A549 (cell line): ENCODE data around the gene PLCB1. TPM values are rescaled to one million over a fixed set of nuclear protein-coding genes. Genes with fewer than 3 reads are reported as not detected.
A peak's percentile ranks its signal among the peaks of the same experiment; 100 is the strongest.

Experiments used
- ATAC-seq, 2 experiments: fragments of 200-7000 bp in 1 of 2; fragments of >200 bp in 1 of 2; cut with Nextera tagmentation in 1 of 2; cut with Tn5 transposase in 1 of 2; 3 replicates each; pipeline versions ENCODE4 v1.8.0 to v1.9.1; 2018 to 2020; ENCODE audit warnings: mild to moderate bottlenecking in 1 of 2, moderate library complexity in 1 of 2
- CTCF ChIA-PET: fragments of 300-600 bp; sonication (Branson Sonifier 250); formaldehyde crosslinking; extraction: SDS; loops from one replicate; lab custom pipeline; 2021; ENCODE audit warnings: antibody characterized with exemption, inconsistent platforms; lab: Yijun Ruan, JAX
- POLR2A ChIA-PET: fragments of 350-600 bp; formaldehyde crosslinking; extraction: SDS; loops from one replicate; lab custom pipeline; 2021; ENCODE audit warnings: antibody characterized with exemption, inconsistent platforms; lab: Yijun Ruan, JAX
- DNase-seq, 2 experiments: peaks; one replicate each; pipeline versions ENCODE4 v3.0.0 to v3.0.0-alpha.2; 2011 to 2016; ENCODE audit warnings: low read depth in 1 of 2, low spot score in 1 of 2
- FAIRE-seq: peaks from 2 replicates; lab custom pipeline; 2011; peaks lifted over from hg19 to GRCh38; lab: Jason Lieb, UNC
- H3K27ac ChIP-seq, 2 experiments: fragments of >200 bp; sonication (Bioruptor Twin); formaldehyde crosslinking; 3 replicates each; pipeline ENCODE4 v1.5.1; 2016 to 2017
- H3K4me1 ChIP-seq: fragments of >200 bp; sonication (Bioruptor Twin); formaldehyde crosslinking; 3 replicates; pipeline ENCODE4 v1.6.1; 2016
- H3K4me2 ChIP-seq: fragments of >200 bp; sonication (Bioruptor Twin); formaldehyde crosslinking; 3 replicates; pipeline ENCODE4 v1.6.1; 2016
- H3K4me3 ChIP-seq: fragments of >200 bp; sonication (Bioruptor Twin); formaldehyde crosslinking; 3 replicates; pipeline ENCODE4 v1.5.1; 2016
- H3K9me3 ChIP-seq: fragments of >200 bp; sonication (Bioruptor Twin); formaldehyde crosslinking; 3 replicates; pipeline ENCODE4 v1.6.1; 2016
- BHLHE40 ChIP-seq: IDR thresholded peaks from 2 replicates; pipeline ENCODE4 v1.6.1; 2012; ENCODE audit warnings: low read depth, low read length, inconsistent platforms
- CBX2 ChIP-seq: fragments of 200-600 bp; sonication (generic); IDR thresholded peaks from 2 replicates; pipeline ENCODE4 v1.6.1; 2016; ENCODE audit warnings: low read depth, mild to moderate bottlenecking, borderline replicate concordance
- CEBPB ChIP-seq, 2 experiments: fragments of >200 bp in 1 of 2; sonication (Bioruptor Twin) in 1 of 2; formaldehyde crosslinking in 1 of 2; IDR thresholded peaks; 2 replicates each; pipeline ENCODE4 v1.6.1; 2012 to 2016
- CHD2 ChIP-seq: fragments of 150-350 bp; IDR thresholded peaks from 2 replicates; pipeline ENCODE4 v1.6.1; 2014; ENCODE audit warnings: low read length; ENCODE audit not compliant: partially characterized antibody
- FOSL2 ChIP-seq, 2 experiments: fragments of 450-650 bp in 1 of 2; fragments of >200 bp in 1 of 2; sonication (Bioruptor Twin) in 1 of 2; formaldehyde crosslinking; IDR thresholded peaks; 2 replicates each; pipeline versions ENCODE4 v1.5.0 to v1.6.1; 2016 to 2020; ENCODE audit warnings: mild to moderate bottlenecking in 1 of 2, moderate library complexity in 1 of 2
- FOXS1 ChIP-seq: fragments of 250-450 bp; sonication (Bioruptor Pico); IDR thresholded peaks from 2 replicates; pipeline ENCODE4 v1.5.0; 2020; ENCODE audit warnings: mild to moderate bottlenecking, moderate library complexity
- HEYL ChIP-seq: fragments of 250-450 bp; sonication (Bioruptor Pico); IDR thresholded peaks from 2 replicates; pipeline ENCODE4 v1.8.0; 2021; ENCODE audit warnings: mild to moderate bottlenecking, moderate library complexity
- HOXA7 ChIP-seq: fragments of 250-450 bp; sonication (Bioruptor Pico); IDR thresholded peaks from 2 replicates; pipeline ENCODE4 v1.5.0; 2020; ENCODE audit warnings: mild to moderate bottlenecking, moderate library complexity
- JUNB ChIP-seq: fragments of >200 bp; sonication (Bioruptor Twin); formaldehyde crosslinking; IDR thresholded peaks from 2 replicates; pipeline ENCODE4 v1.6.1; 2016
- KDM1A ChIP-seq: fragments of 200-600 bp; sonication (generic); IDR thresholded peaks from 2 replicates; pipeline ENCODE4 v1.6.1; 2016; ENCODE audit warnings: low read depth, mild to moderate bottlenecking
- KDM5A ChIP-seq: fragments of 200-600 bp; sonication (generic); IDR thresholded peaks from 2 replicates; pipeline ENCODE4 v1.6.1; 2016; ENCODE audit warnings: antibody characterized with exemption, mild to moderate bottlenecking
- MAZ ChIP-seq: fragments of 150-350 bp; IDR thresholded peaks from 2 replicates; pipeline ENCODE4 v1.6.1; 2014; ENCODE audit warnings: antibody characterized with exemption, low read depth, low read length, borderline replicate concordance
- MYC ChIP-seq: IDR thresholded peaks from 2 replicates; pipeline ENCODE4 v1.6.1; 2012; ENCODE audit warnings: mild to moderate bottlenecking, inconsistent platforms, low read length, improper control_type of control experiment, borderline replicate concordance
- NFE2L2 ChIP-seq: fragments of 150-350 bp; conservative IDR thresholded peaks from 2 replicates; pipeline ENCODE4 v1.6.1; 2014; ENCODE audit warnings: low read length
- NR3C1 ChIP-seq: fragments of >200 bp; sonication (Bioruptor Twin); formaldehyde crosslinking; IDR thresholded peaks from 3 replicates; pipeline ENCODE4 v1.6.1; 2017
- RARB ChIP-seq: fragments of 250-450 bp; sonication (Bioruptor Pico); IDR thresholded peaks from 2 replicates; pipeline ENCODE4 v1.8.0; 2021; ENCODE audit warnings: mild to moderate bottlenecking, moderate library complexity
- RFX5 ChIP-seq: fragments of 450-650 bp; IDR thresholded peaks from 2 replicates; pipeline ENCODE4 v1.7.1; 2014; ENCODE audit warnings: antibody characterized with exemption, mild to moderate bottlenecking, moderate library complexity
- SREBF2 ChIP-seq: fragments of 450-650 bp; IDR thresholded peaks from 2 replicates; pipeline ENCODE4 v1.6.1; 2014; ENCODE audit warnings: mild to moderate bottlenecking, moderate library complexity
- TP53 ChIP-seq: fragments of 250-450 bp; sonication (Bioruptor Pico); IDR thresholded peaks from 2 replicates; pipeline ENCODE4 v1.5.0; 2021; ENCODE audit warnings: mild to moderate bottlenecking, moderate library complexity
- WGBS: methylation state at CpG from one replicate; pipeline ENCODE4 v1.1.6; 2017; ENCODE audit errors: missing lambda C conversion rate; 5-methylcytosine and 5-hydroxymethylcytosine counted together
- polyA plus RNA-seq, 4 experiments: library from polyadenylated mRNA; depleted of rRNA in 3 of 4; stranded (reverse); fragments of >200 nt; fragmentation: RNase III in 1 of 4; extraction: RNeasy Plus Mini Kit Qiagen cat#74134 plus additional on column Dnase treatment in 1 of 4; gene quantifications; 2 replicates in 3 of 4; 3 replicates in 1 of 4; pipeline ENCODE4 v1.2.3, GENCODE V29; 2011 to 2017
- TF ChIP-seq, protein P1 (sequence below): fragments of 150-350 bp; IDR thresholded peaks from 2 replicates; pipeline ENCODE4 v1.6.1; 2014; ENCODE audit warnings: low read depth, mild to moderate bottlenecking, low read length
- TF ChIP-seq, protein P2 (sequence below): IDR thresholded peaks from 2 replicates; pipeline ENCODE4 v1.6.1; 2012
- TF ChIP-seq, protein P3 (sequence below): fragments of 200-600 bp; sonication (generic); IDR thresholded peaks from 2 replicates; pipeline ENCODE4 v1.6.1; 2016; ENCODE audit warnings: antibody characterized with exemption, mild to moderate bottlenecking, moderate library complexity
- TF ChIP-seq, protein P4 (sequence below): fragments of 250-450 bp; sonication (Bioruptor Pico); IDR thresholded peaks from 2 replicates; pipeline ENCODE4 v1.5.0; 2021; ENCODE audit warnings: mild to moderate bottlenecking, moderate library complexity, borderline replicate concordance

PLCB1 gene
- polyA plus RNA-seq, 2 of the 4 experiments (the other 2 are of a cell fraction): 0.97 to 6.3 TPM

DNA sequence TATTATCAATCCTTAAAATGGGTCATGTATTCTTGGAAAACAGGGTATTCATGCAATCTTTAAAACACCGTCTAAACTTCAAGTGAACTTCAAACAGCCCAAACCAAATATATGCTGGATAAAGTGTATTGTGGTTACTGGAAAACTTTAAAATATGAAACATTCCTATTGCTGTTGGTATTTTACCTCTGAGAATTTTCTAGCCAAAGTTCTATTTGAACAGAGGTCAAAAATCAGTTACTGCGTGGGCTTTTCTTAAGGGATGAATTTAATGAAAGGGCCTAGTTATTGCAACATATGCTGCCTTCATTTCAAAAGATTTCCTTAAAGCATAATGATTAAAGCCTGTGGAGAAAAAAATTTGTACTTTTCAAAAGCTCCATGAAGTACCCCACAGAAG, 436.0 kb downstream of the PLCB1 start (continued):
- TF ChIP-seq NR3C1 (no peak), MYC (no peak), CEBPB (IDR thresholded peaks at IDR 0.05) (no peak), RFX5 (no peak), KDM1A (no peak), MAZ (no peak), TP53 (no peak), FOXS1 (CRISPR knock-in tag) (no peak), CBX2 (no peak)

DNA sequence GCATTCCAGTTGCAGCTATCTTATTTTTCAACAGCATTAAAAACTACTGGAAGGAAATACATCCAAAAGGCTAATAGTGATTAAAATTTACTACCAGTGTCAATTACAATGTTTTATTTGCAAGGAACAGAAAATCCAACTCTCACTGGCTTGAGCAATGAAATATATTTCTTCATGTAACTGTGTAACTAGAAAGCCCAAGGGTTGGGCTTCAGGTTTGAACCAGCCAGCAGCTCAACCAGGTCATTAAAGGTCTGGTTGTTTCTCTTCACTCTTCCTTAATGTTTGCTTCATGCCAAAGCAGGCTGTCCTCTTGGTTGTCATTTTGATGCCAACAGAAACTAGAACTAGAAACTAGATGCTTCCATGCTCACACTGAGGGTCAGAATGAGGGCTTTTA, 437.7 kb downstream of the PLCB1 start:
- no peak for FAIRE-seq
- H3K4me2 ChIP-seq: no peak overlapping the region
- TF ChIP-seq, protein P1, sequence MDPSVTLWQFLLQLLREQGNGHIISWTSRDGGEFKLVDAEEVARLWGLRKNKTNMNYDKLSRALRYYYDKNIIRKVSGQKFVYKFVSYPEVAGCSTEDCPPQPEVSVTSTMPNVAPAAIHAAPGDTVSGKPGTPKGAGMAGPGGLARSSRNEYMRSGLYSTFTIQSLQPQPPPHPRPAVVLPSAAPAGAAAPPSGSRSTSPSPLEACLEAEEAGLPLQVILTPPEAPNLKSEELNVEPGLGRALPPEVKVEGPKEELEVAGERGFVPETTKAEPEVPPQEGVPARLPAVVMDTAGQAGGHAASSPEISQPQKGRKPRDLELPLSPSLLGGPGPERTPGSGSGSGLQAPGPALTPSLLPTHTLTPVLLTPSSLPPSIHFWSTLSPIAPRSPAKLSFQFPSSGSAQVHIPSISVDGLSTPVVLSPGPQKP: no peak
- TF ChIP-seq HEYL (CRISPR knock-in tag): no peak
- CTCF ChIA-PET: interaction anchor here (1.3 kb wide), 1 partner anchor 15 kb away, joined by 3 read pairs; no protein-coding TSS in a partner anchor
- DNase-seq: no peak
- H3K4me1 ChIP-seq: no peaks in the 10 kb centered on the region
- no peak for ATAC-seq
- POLR2A ChIA-PET: no interaction called here
- H3K4me3 ChIP-seq: no peak overlapping the region
- H3K27ac ChIP-seq: no peak overlapping the region
- H3K9me3 ChIP-seq: no peaks in the 10 kb centered on the region

DNA sequence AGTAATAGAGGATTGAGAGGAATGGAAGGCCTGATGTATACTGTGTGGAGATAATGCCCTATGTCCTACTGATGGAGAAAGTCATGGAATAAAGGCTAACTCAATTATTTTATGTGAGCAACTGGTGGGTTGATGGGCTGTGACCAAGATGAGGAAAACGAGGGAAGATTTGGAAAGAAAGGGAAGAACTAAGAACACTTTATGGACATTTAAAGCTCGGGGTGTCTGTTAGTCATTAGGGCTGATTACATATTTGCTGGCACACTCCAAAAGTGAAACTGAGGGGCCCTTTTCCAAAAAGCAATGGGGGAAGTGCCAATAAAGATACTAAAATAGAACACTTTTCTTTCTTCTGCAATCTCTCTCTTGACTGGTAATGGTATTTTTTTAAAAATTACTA, 439.5 kb downstream of the PLCB1 start:
- TF ChIP-seq RARB (CRISPR knock-in tag) (no peak), BHLHE40 (no peak), HOXA7 (no peak), FOSL2 (IDR thresholded peaks at IDR 0.05) (no peak), FOSL2 (CRISPR knock-in tag; IDR thresholded peaks at IDR 0.05) (no peak), CHD2 (no peak), CEBPB (IDR thresholded peaks at IDR 0.05) (no peak), MAZ (no peak), SREBF2 (no peak), TP53 (no peak), NR3C1 (no peak), NFE2L2 (no peak), KDM5A (no peak), JUNB (no peak)
- TF ChIP-seq, protein P2, sequence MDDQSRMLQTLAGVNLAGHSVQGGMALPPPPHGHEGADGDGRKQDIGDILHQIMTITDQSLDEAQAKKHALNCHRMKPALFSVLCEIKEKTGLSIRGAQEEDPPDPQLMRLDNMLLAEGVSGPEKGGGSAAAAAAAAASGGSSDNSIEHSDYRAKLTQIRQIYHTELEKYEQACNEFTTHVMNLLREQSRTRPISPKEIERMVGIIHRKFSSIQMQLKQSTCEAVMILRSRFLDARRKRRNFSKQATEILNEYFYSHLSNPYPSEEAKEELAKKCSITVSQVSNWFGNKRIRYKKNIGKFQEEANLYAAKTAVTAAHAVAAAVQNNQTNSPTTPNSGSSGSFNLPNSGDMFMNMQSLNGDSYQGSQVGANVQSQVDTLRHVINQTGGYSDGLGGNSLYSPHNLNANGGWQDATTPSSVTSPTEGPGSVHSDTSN: no peak
- TF ChIP-seq, protein P3, sequence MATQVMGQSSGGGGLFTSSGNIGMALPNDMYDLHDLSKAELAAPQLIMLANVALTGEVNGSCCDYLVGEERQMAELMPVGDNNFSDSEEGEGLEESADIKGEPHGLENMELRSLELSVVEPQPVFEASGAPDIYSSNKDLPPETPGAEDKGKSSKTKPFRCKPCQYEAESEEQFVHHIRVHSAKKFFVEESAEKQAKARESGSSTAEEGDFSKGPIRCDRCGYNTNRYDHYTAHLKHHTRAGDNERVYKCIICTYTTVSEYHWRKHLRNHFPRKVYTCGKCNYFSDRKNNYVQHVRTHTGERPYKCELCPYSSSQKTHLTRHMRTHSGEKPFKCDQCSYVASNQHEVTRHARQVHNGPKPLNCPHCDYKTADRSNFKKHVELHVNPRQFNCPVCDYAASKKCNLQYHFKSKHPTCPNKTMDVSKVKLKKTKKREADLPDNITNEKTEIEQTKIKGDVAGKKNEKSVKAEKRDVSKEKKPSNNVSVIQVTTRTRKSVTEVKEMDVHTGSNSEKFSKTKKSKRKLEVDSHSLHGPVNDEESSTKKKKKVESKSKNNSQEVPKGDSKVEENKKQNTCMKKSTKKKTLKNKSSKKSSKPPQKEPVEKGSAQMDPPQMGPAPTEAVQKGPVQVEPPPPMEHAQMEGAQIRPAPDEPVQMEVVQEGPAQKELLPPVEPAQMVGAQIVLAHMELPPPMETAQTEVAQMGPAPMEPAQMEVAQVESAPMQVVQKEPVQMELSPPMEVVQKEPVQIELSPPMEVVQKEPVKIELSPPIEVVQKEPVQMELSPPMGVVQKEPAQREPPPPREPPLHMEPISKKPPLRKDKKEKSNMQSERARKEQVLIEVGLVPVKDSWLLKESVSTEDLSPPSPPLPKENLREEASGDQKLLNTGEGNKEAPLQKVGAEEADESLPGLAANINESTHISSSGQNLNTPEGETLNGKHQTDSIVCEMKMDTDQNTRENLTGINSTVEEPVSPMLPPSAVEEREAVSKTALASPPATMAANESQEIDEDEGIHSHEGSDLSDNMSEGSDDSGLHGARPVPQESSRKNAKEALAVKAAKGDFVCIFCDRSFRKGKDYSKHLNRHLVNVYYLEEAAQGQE: no peak
- TF ChIP-seq, protein P4, sequence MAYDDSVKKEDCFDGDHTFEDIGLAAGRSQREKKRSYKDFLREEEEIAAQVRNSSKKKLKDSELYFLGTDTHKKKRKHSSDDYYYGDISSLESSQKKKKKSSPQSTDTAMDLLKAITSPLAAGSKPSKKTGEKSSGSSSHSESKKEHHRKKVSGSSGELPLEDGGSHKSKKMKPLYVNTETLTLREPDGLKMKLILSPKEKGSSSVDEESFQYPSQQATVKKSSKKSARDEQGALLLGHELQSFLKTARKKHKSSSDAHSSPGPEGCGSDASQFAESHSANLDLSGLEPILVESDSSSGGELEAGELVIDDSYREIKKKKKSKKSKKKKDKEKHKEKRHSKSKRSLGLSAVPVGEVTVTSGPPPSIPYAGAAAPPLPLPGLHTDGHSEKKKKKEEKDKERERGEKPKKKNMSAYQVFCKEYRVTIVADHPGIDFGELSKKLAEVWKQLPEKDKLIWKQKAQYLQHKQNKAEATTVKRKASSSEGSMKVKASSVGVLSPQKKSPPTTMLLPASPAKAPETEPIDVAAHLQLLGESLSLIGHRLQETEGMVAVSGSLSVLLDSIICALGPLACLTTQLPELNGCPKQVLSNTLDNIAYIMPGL (CRISPR knock-in tag): no peak
- TF ChIP-seq, protein P1: no peak
- Histone ChIP-seq H3K27ac (no peak overlapping the region), H3K4me1 (no peaks in the 10 kb centered on the region), H3K4me2 (no peak overlapping the region), H3K9me3 (no peaks in the 10 kb centered on the region), H3K4me3 (no peak overlapping the region)
- DNase-seq (no peak), ATAC-seq (no peak), FAIRE-seq (peak; percentile 13)
- 11% methylated on average over 2 of the region's 2 CpGs for WGBS
- ChIA-PET POLR2A (no interaction called here), CTCF (no interaction called here)
